PC-3 (cell line): Measurements from ENCODE around the gene EDA2R. TPM values are rescaled to one million over a fixed set of nuclear protein-coding genes. Genes with fewer than 3 reads are reported as not detected.

Source experiments
- ATAC-seq: fragments of 200-7000 bp; cut with Tn5 transposase; 2 replicates; pipeline ENCODE4 v1.9.1; 2020; ENCODE audit warnings: mild to moderate bottlenecking, moderate library complexity
- BruUV-seq: library from RNA; stranded (reverse); fragments of 400-500 nt; replicated peaks from 2 replicates; lab custom pipeline; 2021; lab: Mats Ljungman, UMichigan
- CTCF ChIA-PET: fragments of 300-600 bp; sonication (Branson Sonifier 250); formaldehyde crosslinking; loops from one replicate; lab custom pipeline; 2022; ENCODE audit warnings: antibody characterized with exemption; lab: Charles Lee
- POLR2A ChIA-PET: fragments of 300-600 bp; sonication (Branson Sonifier 250); formaldehyde crosslinking; loops from one replicate; lab custom pipeline; 2022; ENCODE audit warnings: antibody characterized with exemption; ENCODE audit not compliant: unreplicated experiment; lab: Charles Lee
- DNase-seq: peaks from one replicate; pipeline ENCODE4 v3.0.0-alpha.2; 2015
- H2AFZ ChIP-seq: fragments of 300-600 bp; sonication (generic); 2 replicates; pipeline ENCODE4 v1.6.0; 2016; ENCODE audit warnings: antibody characterized with exemption, low read length
- H3F3A ChIP-seq: fragments of 300-600 bp; sonication (generic); one replicate; pipeline ENCODE4 v1.6.0; 2017; ENCODE audit warnings: antibody characterized with exemption, low read length, control low read depth, mild to moderate bottlenecking; ENCODE audit not compliant: unreplicated experiment
- H3K27ac ChIP-seq: fragments of 300-600 bp; sonication (generic); 2 replicates; pipeline ENCODE4 v1.5.1; 2016; ENCODE audit warnings: mild to moderate bottlenecking, low read length
- H3K27me3 ChIP-seq: fragments of 300-600 bp; sonication (generic); 2 replicates; pipeline ENCODE4 v1.6.1; 2016; ENCODE audit warnings: low read length, mixed read lengths
- H3K36me3 ChIP-seq: fragments of 300-600 bp; sonication (generic); 2 replicates; pipeline ENCODE4 v1.6.1; 2016; ENCODE audit warnings: low read depth, mixed run types, low read length, mixed read lengths
- H3K4me1 ChIP-seq: fragments of 300-600 bp; sonication (generic); 2 replicates; pipeline ENCODE4 v1.5.1; 2016; ENCODE audit warnings: low read length; ENCODE audit not compliant: insufficient read depth
- H3K4me2 ChIP-seq: fragments of 300-600 bp; sonication (generic); 2 replicates; pipeline ENCODE4 v1.6.0; 2016; ENCODE audit warnings: low read length
- H3K4me3 ChIP-seq: fragments of 300-600 bp; sonication (generic); 2 replicates; pipeline ENCODE4 v1.5.1; 2016; ENCODE audit warnings: mild to moderate bottlenecking, low read length, mixed read lengths
- H3K79me2 ChIP-seq: fragments of 300-600 bp; sonication (generic); 2 replicates; pipeline ENCODE4 v1.6.1; 2017; ENCODE audit warnings: low read length, mixed read lengths
- H3K9ac ChIP-seq: fragments of 300-600 bp; sonication (generic); 2 replicates; pipeline ENCODE4 v1.6.0; 2016; ENCODE audit warnings: mild to moderate bottlenecking, low read length
- H3K9me2 ChIP-seq: fragments of 300-600 bp; sonication (generic); replicated peaks from 2 replicates; pipeline ENCODE4 v1.6.1; 2016; ENCODE audit warnings: mixed run types, low read length, mixed read lengths
- H3K9me3 ChIP-seq: fragments of 300-600 bp; sonication (generic); 2 replicates; pipeline ENCODE4 v1.6.1; 2016; ENCODE audit warnings: low read length, mixed read lengths
- H4K20me1 ChIP-seq: fragments of 300-600 bp; sonication (generic); 2 replicates; pipeline ENCODE4 v1.6.1; 2016; ENCODE audit warnings: low read length, mixed read lengths
- EZH2 ChIP-seq: fragments of 300-600 bp; sonication (generic); IDR thresholded peaks from one replicate; pipeline ENCODE4 v1.6.1; 2017; ENCODE audit warnings: antibody characterized with exemption, mild to moderate bottlenecking, low read length; ENCODE audit not compliant: unreplicated experiment
- EZH2phosphoT487 ChIP-seq: fragments of 300-600 bp; sonication (generic); IDR thresholded peaks from 2 replicates; pipeline ENCODE4 v1.6.1; 2018; ENCODE audit warnings: mild to moderate bottlenecking, antibody characterized with exemption, low read length, borderline replicate concordance
- intact Hi-C: fragments of 100-400 bp; cut with micrococcal nuclease; formaldehyde crosslinking; loops from 2 replicates; pipeline ENCODE4 v1.9.0; 2023
- total RNA-seq: library from RNA; depleted of rRNA; stranded (reverse); fragments of >200 nt; gene quantifications from 2 replicates; pipeline ENCODE4 v1.2.3, GENCODE V29; 2014
- TF ChIP-seq, protein P1 (sequence below): fragments of 300-600 bp; sonication (generic); conservative IDR thresholded peaks from 2 replicates; pipeline ENCODE4 v1.5.1; 2017; ENCODE audit warnings: antibody characterized with exemption, low read depth, mild to moderate bottlenecking, low read length

The EDA2R gene
- total RNA-seq, 1 experiment from 2014 or later = not detected

DNA sequence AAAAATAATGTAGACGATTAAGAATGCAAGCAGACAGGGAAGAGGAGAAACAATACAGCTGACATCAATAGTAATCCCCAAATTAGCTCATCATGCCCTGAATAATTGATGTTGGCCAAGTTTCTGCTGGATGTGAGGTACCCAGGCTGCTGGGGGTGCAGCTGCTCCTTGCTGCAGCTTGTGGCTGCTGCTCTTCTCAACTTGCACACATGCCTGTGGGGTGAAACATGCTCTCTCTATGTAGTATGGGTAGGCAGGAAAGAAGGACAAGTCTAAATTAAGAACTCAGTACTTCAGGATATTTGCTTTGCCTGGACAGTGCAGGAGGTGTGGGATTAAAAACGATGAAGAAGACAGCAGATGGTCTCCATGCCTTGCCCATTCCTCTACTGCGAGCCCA, 16.7 kb downstream of the EDA2R start:
- no TSS peak for BruUV-seq
- Histone ChIP-seq H3K4me1 (no peaks in the 10 kb centered on the region), H3K4me3 (no peak overlapping the region), H3K4me2 (no peak overlapping the region), H3K27ac (no peak overlapping the region), H3K36me3 (no peaks in the 10 kb centered on the region), H3K27me3 (no peaks in the 10 kb centered on the region), H3F3A (no peaks in the 10 kb centered on the region), H3K9me3 (no peaks in the 10 kb centered on the region), H3K79me2 (no peaks in the 10 kb centered on the region), H2AFZ (no peak overlapping the region), H4K20me1 (no peaks in the 10 kb centered on the region), H3K9ac (no peak overlapping the region), H3K9me2 (no peaks in the 10 kb centered on the region)
- CTCF ChIA-PET = no interaction called here
- no peak for TF ChIP-seq EZH2
- TF ChIP-seq EZH2phosphoT487 = no peak
- TF ChIP-seq, protein P1, sequence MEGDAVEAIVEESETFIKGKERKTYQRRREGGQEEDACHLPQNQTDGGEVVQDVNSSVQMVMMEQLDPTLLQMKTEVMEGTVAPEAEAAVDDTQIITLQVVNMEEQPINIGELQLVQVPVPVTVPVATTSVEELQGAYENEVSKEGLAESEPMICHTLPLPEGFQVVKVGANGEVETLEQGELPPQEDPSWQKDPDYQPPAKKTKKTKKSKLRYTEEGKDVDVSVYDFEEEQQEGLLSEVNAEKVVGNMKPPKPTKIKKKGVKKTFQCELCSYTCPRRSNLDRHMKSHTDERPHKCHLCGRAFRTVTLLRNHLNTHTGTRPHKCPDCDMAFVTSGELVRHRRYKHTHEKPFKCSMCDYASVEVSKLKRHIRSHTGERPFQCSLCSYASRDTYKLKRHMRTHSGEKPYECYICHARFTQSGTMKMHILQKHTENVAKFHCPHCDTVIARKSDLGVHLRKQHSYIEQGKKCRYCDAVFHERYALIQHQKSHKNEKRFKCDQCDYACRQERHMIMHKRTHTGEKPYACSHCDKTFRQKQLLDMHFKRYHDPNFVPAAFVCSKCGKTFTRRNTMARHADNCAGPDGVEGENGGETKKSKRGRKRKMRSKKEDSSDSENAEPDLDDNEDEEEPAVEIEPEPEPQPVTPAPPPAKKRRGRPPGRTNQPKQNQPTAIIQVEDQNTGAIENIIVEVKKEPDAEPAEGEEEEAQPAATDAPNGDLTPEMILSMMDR = no peak
- intact Hi-C loops = no loop called here
- DNase-seq = no peak
- POLR2A ChIA-PET = no interaction called here
- no peak for ATAC-seq

DNA sequence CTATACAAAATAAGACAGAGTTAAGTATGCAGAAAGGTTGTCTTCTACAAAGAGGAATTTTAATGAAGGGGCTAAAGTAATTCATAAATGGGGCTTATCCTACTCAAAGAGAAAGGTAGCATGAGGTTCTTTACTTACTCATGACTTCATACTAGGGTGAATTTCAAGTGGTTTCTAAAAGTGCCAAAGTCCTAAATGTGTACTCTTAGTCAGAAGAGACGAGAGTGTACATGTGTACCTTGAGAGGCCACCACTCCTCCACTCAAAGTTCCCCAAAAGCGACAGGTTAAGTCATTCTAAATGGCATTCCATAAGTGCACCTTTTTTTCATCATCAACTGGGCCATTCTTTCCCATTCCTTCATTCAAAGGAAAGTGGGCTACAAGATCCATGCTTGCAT, 21.9 kb downstream of the EDA2R start:
- H3K9me2 ChIP-seq = no peaks in the 10 kb centered on the region
- intact Hi-C loops = no loop called here
- H3K9ac ChIP-seq = no peak overlapping the region
- BruUV-seq = no TSS peak
- no peak overlapping the region for H3K27ac ChIP-seq
- no peak overlapping the region for H2AFZ ChIP-seq
- H3F3A ChIP-seq = no peaks in the 10 kb centered on the region
- no peak overlapping the region for H3K4me3 ChIP-seq
- H3K36me3 ChIP-seq = no peaks in the 10 kb centered on the region
- H3K4me2 ChIP-seq = no peak overlapping the region
- no peak for DNase-seq
- TF ChIP-seq, protein P1 = no peak
- no peak for TF ChIP-seq EZH2phosphoT487
- no peak for TF ChIP-seq EZH2
- POLR2A ChIA-PET = no interaction called here
- H3K79me2 ChIP-seq = no peaks in the 10 kb centered on the region
- no peaks in the 10 kb centered on the region for H4K20me1 ChIP-seq
- no peaks in the 10 kb centered on the region for H3K27me3 ChIP-seq
- CTCF ChIA-PET = no interaction called here
- H3K9me3 ChIP-seq = no peaks in the 10 kb centered on the region
- no peak for ATAC-seq
- H3K4me1 ChIP-seq = no peaks in the 10 kb centered on the region

DNA sequence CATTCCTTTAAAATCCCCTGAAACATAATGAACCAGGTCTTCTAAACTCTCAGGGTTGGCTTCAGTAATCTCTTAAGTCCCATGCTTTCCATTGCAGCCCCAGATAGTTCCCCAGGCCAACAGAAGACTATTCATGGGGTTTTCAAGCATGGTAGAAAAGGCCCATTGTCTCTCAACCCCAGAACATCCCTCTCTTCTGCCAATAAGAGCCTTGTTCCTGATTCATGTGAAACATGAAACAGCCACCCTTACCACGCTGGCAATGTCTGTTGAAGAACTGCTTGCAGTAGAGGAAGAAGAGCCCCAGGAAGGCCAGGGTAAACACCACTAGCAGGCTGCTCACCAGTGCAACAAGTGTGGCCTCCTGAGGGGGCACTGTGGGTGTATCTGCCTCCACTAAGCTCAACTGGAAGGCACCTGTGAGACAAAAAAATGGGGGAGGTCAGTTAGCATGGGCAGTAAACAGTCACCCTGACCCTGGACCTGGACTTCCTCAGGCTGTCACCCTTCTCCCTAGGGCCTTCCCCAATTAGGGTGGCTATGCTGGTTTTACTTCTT, 36.4 kb downstream of the EDA2R start:
- CTCF ChIA-PET = no interaction called here
- ATAC-seq = no peak
- H4K20me1 ChIP-seq = no peaks in the 10 kb centered on the region

More for the DNA sequence above, 36.4 kb downstream of the EDA2R start:
- Histone ChIP-seq H3K27me3 (no peaks in the 10 kb centered on the region), H3F3A (no peaks in the 10 kb centered on the region), H3K36me3 (no peaks in the 10 kb centered on the region), H3K4me3 (no peak overlapping the region), H3K4me2 (no peak overlapping the region), H3K9ac (no peak overlapping the region), H3K4me1 (no peaks in the 10 kb centered on the region), H3K79me2 (no peaks in the 10 kb centered on the region), H3K9me2 (no peaks in the 10 kb centered on the region), H3K27ac (no peak overlapping the region), H3K9me3 (no peaks in the 10 kb centered on the region), H2AFZ (no peak overlapping the region)
- TF ChIP-seq EZH2 (no peak), EZH2phosphoT487 (no peak)
- TF ChIP-seq, protein P1 = no peak
- no TSS peak for BruUV-seq
- no peak for DNase-seq
- POLR2A ChIA-PET = no interaction called here
- intact Hi-C loops = no loop called here
